D721Med (cell line): ENCODE data around the gene ASB2.

ENCODE experiments used
- DNase-seq: peaks from one replicate; pipeline ENCODE4 v3.0.0; 2011; ENCODE audit warnings: low spot score; ENCODE audit not compliant: insufficient read length
- FAIRE-seq: peaks from 2 replicates; lab custom pipeline; 2011; peaks lifted over from hg19 to GRCh38; lab: Jason Lieb, UNC
- TF ChIP-seq, protein P1 (sequence below): IDR thresholded peaks from 2 replicates; pipeline ENCODE4 v1.5.1; 2012; ENCODE audit warnings: mild to moderate bottlenecking, control low read depth; ENCODE audit not compliant: insufficient read depth; ENCODE audit errors: missing control alignments

The ASB2 gene

DNA sequence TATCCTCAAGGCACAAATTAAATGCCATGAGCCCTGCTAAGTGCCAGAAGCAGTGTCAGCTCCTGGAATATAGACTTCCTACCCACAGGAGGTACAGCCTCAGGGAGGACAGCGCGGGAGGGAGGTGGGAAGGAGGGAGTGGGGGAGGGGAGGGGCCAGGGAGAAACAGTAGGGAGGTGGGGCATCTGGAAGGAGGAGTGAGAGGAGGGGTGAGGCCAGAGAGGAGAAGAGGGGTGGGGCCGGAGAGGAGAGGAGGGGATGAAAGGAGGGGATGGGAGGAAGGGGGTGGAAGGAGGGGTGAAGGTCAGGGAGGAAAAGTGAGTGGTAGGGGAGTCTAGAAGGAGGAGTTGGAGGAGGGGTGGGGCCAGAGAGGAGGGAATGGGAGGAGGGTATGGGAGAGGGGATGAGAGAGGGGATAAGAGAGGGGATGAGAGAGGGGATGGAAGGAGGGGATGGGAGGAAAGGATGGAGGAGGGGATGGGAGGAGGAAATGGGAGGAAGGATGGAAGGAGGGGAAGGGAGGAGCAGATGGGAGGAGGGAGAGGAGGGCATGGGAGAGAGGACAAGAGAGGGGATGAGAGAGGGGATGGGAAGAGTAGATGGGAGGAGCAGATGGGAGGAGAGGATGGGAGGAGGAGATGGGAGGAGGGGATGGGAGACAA is 11.6 kb upstream of the ASB2 start:
- TF ChIP-seq, protein P1, sequence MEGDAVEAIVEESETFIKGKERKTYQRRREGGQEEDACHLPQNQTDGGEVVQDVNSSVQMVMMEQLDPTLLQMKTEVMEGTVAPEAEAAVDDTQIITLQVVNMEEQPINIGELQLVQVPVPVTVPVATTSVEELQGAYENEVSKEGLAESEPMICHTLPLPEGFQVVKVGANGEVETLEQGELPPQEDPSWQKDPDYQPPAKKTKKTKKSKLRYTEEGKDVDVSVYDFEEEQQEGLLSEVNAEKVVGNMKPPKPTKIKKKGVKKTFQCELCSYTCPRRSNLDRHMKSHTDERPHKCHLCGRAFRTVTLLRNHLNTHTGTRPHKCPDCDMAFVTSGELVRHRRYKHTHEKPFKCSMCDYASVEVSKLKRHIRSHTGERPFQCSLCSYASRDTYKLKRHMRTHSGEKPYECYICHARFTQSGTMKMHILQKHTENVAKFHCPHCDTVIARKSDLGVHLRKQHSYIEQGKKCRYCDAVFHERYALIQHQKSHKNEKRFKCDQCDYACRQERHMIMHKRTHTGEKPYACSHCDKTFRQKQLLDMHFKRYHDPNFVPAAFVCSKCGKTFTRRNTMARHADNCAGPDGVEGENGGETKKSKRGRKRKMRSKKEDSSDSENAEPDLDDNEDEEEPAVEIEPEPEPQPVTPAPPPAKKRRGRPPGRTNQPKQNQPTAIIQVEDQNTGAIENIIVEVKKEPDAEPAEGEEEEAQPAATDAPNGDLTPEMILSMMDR, result no peak
- no peak for DNase-seq
- no peak for FAIRE-seq

DNA sequence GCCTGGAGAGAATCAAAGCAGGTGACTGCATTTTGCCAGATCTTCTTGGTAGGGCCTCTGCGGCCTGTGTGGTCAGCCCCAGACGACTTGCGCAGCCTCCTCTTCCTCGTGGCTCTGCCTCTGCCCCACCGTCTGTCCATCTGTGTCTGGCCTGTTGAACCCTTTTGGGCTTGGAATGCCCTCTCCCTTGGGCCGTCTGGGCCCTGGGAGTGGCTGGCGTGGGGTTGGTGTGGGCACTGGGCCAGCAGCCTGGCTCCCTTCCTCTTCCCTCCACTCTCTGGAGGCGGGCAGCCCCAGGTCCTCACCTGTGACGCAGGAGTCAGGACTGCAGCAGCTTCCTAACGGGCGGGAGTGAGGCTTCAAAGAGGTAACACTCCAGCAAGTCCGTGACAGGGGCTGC is 11.0 kb upstream of the ASB2 start:
- no peak for FAIRE-seq
- DNase-seq, result no peak

DNA sequence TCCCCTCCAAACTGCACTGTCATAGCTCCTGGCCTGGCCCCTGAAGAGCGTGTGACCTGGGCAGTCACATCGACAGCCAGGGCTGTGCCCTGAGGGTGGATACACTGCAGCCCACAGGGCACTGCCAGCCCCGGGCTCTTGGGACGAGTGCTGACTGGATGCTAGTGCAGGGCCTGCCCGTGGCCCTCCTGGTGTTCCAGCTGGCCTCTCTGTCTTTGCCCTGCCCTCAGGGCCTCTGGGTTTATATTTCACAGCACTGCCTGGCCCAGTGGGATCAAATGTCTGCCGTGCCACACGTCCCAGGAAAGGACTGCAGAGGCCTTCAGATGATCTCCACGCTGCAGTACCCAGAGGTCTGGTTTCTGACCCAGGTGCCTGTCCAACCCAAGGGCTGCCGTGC is 10.6 kb upstream of the ASB2 start:
- TF ChIP-seq, protein P1, result no peak
- DNase-seq (no peak), FAIRE-seq (no peak)

More for the DNA sequence above, 11.0 kb upstream of the ASB2 start:
- TF ChIP-seq, protein P1, result no peak

DNA sequence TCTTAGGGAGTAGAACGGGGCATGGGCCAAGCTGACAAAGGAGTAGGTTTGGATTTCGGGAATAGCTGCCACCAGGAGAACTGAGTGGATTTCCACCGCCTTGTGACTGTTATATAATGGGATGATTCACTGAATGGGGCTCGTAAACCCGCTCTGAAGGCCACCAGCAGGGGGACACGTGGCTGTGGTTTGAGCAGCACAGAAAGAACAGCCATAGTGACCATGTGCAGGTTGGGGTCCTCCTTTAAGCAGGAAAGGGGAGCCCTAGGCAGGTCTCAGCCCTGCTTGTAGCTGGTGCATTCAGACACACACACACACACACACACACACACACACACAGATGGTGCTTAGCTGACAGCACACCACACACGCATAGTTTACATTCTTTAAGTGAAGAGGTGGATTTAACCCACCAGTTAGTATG is 8.6 kb upstream of the ASB2 start:
- no peak for DNase-seq
- TF ChIP-seq, protein P1, result peak; percentile 18
- no peak for FAIRE-seq

DNA sequence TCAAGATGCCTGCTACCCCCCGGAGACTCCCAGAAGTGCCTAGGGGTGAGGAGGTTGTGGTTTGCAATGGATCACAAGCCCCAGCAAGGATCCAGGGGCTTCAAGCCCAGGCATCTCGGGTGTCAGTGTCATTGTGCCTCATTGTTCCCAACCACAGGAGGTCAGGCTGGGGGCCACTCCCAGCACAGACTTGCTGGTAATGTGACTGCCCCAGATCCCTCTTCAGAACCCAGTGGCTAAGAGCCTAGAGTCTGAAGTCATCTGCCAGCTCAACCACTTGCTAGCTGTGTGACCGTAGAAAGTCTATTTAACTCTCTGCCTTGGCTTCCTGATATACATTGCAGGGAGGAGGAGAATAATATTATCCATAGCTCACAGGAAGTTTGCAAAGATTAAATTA is 7.7 kb upstream of the ASB2 start:
- DNase-seq, result no peak
- FAIRE-seq, result no peak

DNA sequence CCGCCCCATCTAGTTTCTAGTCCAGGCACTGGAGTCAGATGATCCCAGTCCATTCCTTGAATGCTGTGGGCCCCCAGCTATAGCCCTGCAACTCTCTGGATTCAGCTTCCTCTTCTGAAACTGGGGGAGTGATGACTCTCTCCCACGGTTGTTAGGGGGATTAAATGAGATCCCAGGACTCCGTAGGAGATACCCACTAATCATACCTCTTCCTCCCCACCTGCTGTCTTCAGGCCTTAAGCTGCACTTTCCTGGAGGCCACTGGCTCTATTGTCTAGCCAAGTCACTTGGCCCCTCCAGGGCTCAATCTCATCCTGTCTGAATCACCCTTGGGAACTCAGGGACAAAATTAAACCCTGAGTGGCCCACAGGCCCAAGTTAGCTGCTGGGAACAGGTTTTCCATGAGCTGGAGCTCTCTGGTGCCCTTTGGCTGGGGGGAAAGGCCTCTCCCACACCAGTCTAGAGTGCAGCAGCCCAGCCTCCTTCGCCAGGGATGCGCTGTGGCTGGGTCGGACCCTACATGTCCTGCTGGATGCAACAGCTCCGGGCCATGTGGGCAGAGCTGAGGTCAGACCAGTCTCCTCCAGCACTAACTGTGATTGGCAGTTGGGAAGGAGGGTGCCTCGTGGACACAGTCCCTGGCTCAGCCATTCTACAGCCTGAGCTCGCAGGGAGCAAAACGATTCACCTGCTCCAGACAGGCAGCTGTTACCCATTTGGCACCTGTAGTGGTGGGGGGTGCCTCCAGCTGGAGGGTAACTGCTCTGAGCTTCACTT is 6.0 kb upstream of the ASB2 start:
- DNase-seq, result no peak
- TF ChIP-seq, protein P1, result no peak
- no peak for FAIRE-seq

More for the DNA sequence above, 7.7 kb upstream of the ASB2 start:
- TF ChIP-seq, protein P1, result no peak
